Measurements from ENCODE around the gene APOA4.

The APOA4 gene

GRCh38 chr11:116819049-116819448 is 4.1 kb downstream of the APOA4 start:
- Histone ChIP-seq H3K27me3 (ENCODE audit: insufficient read depth, low read depth, severe bottlenecking) (no peaks in the 10 kb centered on the region), H3K27ac (no peak overlapping the region), H3K4me3 (ENCODE audit: low read depth, low read length) (no peak overlapping the region), H3K9me3 (ENCODE audit: severe bottlenecking) (no peaks in the 10 kb centered on the region), H3K36me3 (no peaks in the 10 kb centered on the region)
- no peak for TF ChIP-seq CTCF (IDR thresholded peaks at IDR 0.05; ENCODE audit: low read depth, low read length)
- no peak for DNase-seq

- Histone ChIP-seq H3K27me3 (ENCODE audit: insufficient read depth, low read depth, severe bottlenecking) (no peaks in the 10 kb centered on the region), H3K4me3 (ENCODE audit: low read depth, low read length) (no peak overlapping the region), H3K27ac (no peak overlapping the region), H3K36me3 (no peaks in the 10 kb centered on the region), H3K9me3 (ENCODE audit: severe bottlenecking) (no peaks in the 10 kb centered on the region)
- no peak for DNase-seq
- no peak for TF ChIP-seq CTCF (IDR thresholded peaks at IDR 0.05; ENCODE audit: low read depth, low read length)
Observed at GRCh38 chr11:116814502-116814901, 8.6 kb downstream of the APOA4 start.

GRCh38 chr11:116813781-116814471 is 9.2 kb downstream of the APOA4 start:
- Histone ChIP-seq H3K27me3 (ENCODE audit: insufficient read depth, low read depth, severe bottlenecking) (no peaks in the 10 kb centered on the region), H3K27ac (no peak overlapping the region), H3K36me3 (no peaks in the 10 kb centered on the region), H3K9me3 (ENCODE audit: severe bottlenecking) (no peaks in the 10 kb centered on the region), H3K4me3 (ENCODE audit: low read depth, low read length) (no peak overlapping the region)
- no peak for TF ChIP-seq CTCF (IDR thresholded peaks at IDR 0.05; ENCODE audit: low read depth, low read length)
- DNase-seq = no peak

- no peak for DNase-seq
- no peak for TF ChIP-seq CTCF (IDR thresholded peaks at IDR 0.05; ENCODE audit: low read depth, low read length)
- Histone ChIP-seq H3K9me3 (ENCODE audit: severe bottlenecking) (no peaks in the 10 kb centered on the region), H3K27me3 (ENCODE audit: insufficient read depth, low read depth, severe bottlenecking) (no peaks in the 10 kb centered on the region), H3K4me3 (ENCODE audit: low read depth, low read length) (no peak overlapping the region), H3K27ac (no peak overlapping the region), H3K36me3 (no peaks in the 10 kb centered on the region)
Observed at GRCh38 chr11:116813170-116813569, 9.9 kb downstream of the APOA4 start.

- H3K36me3 ChIP-seq = no peaks in the 10 kb centered on the region
- no peaks in the 10 kb centered on the region for H3K27me3 ChIP-seq (ENCODE audit: insufficient read depth, low read depth, severe bottlenecking)
- TF ChIP-seq CTCF (IDR thresholded peaks at IDR 0.05; ENCODE audit: low read depth, low read length) = no peak
- H3K27ac ChIP-seq = no peak overlapping the region
- no peaks in the 10 kb centered on the region for H3K9me3 ChIP-seq (ENCODE audit: severe bottlenecking)
- H3K4me3 ChIP-seq (ENCODE audit: low read depth, low read length) = no peak overlapping the region
- DNase-seq = no peak
Observed at GRCh38 chr11:116812109-116812508, 11.0 kb downstream of the APOA4 start.

- TF ChIP-seq CTCF (IDR thresholded peaks at IDR 0.05; ENCODE audit: low read depth, low read length) = no peak
- no peak overlapping the region for H3K27ac ChIP-seq
- H3K36me3 ChIP-seq = no peaks in the 10 kb centered on the region
- H3K27me3 ChIP-seq (ENCODE audit: insufficient read depth, low read depth, severe bottlenecking) = no peaks in the 10 kb centered on the region
- DNase-seq = no peak
- no peak overlapping the region for H3K4me3 ChIP-seq (ENCODE audit: low read depth, low read length)
- H3K9me3 ChIP-seq (ENCODE audit: severe bottlenecking) = no peaks in the 10 kb centered on the region
Observed at GRCh38 chr11:116811194-116811593, 11.9 kb downstream of the APOA4 start.
